ENCODE data around the gene BCKDK.
"Not testable (repeated sequence)": the region's sequence is repeated elsewhere in the genome, so short reads cannot be mapped to it uniquely, and the experiment has no call there.

BCKDK gene

GRCh38 chr16:31129568-31130335 is 21.6 kb downstream of the BCKDK start:
- DNase-seq, result no peak

GRCh38 chr16:31130336-31130891 is 22.2 kb downstream of the BCKDK start:
- DNase-seq, result no peak

GRCh38 chr16:31130899-31131298 is 22.7 kb downstream of the BCKDK start:
- DNase-seq, result no peak

GRCh38 chr16:31131416-31131815 is 23.2 kb downstream of the BCKDK start:
- no peak for DNase-seq

GRCh38 chr16:31131841-31132271 is 23.7 kb downstream of the BCKDK start:
- DNase-seq, result no peak

- DNase-seq, result no peak
Observed at GRCh38 chr16:31132303-31132979, 24.3 kb downstream of the BCKDK start.

- DNase-seq, result no peak
Observed at GRCh38 chr16:31133046-31133501, 24.9 kb downstream of the BCKDK start.

GRCh38 chr16:31134091-31134571 is 25.9 kb downstream of the BCKDK start:
- DNase-seq, result no peak

GRCh38 chr16:31134625-31135534 is 26.7 kb downstream of the BCKDK start:
- DNase-seq, result no peak

GRCh38 chr16:31135535-31136286 is 27.5 kb downstream of the BCKDK start, which contains the start of gene PRSS8:
TSS of gene PRSS8 (minus strand) at chr16:31135727. CDS start at chr16:31135498, 229 bp downstream.
- no peak for DNase-seq

- no peak for DNase-seq
Observed at GRCh38 chr16:31136287-31136662, 28.1 kb downstream of the BCKDK start.

GRCh38 chr16:31136822-31137499 is 28.8 kb downstream of the BCKDK start:
- not testable (repeated sequence) for DNase-seq

GRCh38 chr16:31138621-31139578 is 30.7 kb downstream of the BCKDK start:
- DNase-seq, result no peak

GRCh38 chr16:31141071-31141469 is 32.9 kb downstream of the BCKDK start:
- not testable (repeated sequence) for DNase-seq

- DNase-seq, result peak in 1 of 4 experiments; percentile 6
Observed at GRCh38 chr16:31141489-31142108, 33.4 kb downstream of the BCKDK start.

- peak; percentile 94 to 97 (median 96) for DNase-seq
Observed at GRCh38 chr16:31142109-31143010, 34.2 kb downstream of the BCKDK start.

- no peak for DNase-seq
Observed at GRCh38 chr16:31143011-31143693, 35.0 kb downstream of the BCKDK start.

GRCh38 chr16:31143694-31144148 is 35.5 kb downstream of the BCKDK start:
- DNase-seq, result no peak
